GM11168 (cell line): ENCODE results near the gene CALCR.

ENCODE experiments used
- in situ Hi-C: fragments of 300-500 bp; cut with MboI; formaldehyde crosslinking; loops from one replicate; pipeline ENCODE4 v1.12.0; 2022; ENCODE audit warnings: low sequenced_read_pairs; ENCODE audit not compliant: unreplicated experiment

Gene CALCR

DNA sequence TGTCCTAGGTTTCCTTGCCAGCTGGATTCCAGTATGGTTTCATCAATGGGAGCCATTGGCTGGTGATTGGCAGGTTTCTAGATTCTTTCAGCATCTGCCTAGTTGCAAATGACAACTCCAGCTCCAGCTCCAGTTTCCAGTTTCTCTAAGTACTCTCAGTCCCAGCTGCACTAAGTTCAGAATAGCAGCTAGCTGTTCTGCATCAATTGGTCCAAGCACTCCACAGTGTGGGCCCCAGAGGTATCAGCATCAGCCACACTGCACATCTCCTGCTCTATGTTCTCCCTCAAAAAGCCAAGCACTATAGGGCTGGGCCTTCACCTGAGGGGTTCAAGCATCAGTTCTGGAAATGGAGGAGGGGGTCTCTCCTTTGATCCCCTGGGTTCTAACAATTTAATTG lies 198.9 kb downstream of the CALCR start:
- in situ Hi-C loops: no loop called here
